HG03103 (cell line): ENCODE data around the gene MSGN1.
A peak's percentile ranks its signal among the peaks of the same experiment; 100 is the strongest.

Experiments used
- ATAC-seq: cut with Tn5 transposase; IDR thresholded peaks from one replicate; pipeline ENCODE4 v1.9.1; 2021; ENCODE audit warnings: low read depth; ENCODE audit not compliant: unreplicated experiment

MSGN1 gene, protein sequence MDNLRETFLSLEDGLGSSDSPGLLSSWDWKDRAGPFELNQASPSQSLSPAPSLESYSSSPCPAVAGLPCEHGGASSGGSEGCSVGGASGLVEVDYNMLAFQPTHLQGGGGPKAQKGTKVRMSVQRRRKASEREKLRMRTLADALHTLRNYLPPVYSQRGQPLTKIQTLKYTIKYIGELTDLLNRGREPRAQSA

DNA sequence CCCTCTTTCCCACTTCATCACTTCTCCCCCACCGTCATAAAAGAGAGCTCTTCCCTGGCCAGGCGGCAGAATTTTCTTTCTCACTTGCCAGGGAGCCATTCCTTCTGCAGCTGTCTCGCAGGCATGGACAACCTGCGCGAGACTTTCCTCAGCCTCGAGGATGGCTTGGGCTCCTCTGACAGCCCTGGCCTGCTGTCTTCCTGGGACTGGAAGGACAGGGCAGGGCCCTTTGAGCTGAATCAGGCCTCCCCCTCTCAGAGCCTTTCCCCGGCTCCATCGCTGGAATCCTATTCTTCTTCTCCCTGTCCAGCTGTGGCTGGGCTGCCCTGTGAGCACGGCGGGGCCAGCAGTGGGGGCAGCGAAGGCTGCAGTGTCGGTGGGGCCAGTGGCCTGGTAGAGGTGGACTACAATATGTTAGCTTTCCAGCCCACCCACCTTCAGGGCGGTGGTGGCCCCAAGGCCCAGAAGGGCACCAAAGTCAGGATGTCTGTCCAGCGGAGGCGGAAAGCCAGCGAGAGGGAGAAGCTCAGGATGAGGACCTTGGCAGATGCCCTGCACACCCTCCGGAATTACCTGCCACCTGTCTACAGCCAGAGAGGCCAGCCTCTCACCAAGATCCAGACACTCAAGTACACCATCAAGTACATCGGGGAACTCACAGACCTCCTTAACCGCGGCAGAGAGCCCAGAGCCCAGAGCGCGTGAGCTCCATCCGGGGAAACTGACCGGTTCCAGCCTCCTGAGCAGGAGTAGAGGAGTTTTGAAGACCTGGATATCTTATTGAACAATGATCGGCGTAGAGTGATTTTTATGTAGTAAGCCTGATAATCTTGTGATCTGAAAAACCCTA is at the start of gene MSGN1:
TSS of gene MSGN1 (plus strand) at position 65 of the 850 bp plus-strand sequence. CDS start at position 124, 59 bp downstream.
- ATAC-seq, result no peak

DNA sequence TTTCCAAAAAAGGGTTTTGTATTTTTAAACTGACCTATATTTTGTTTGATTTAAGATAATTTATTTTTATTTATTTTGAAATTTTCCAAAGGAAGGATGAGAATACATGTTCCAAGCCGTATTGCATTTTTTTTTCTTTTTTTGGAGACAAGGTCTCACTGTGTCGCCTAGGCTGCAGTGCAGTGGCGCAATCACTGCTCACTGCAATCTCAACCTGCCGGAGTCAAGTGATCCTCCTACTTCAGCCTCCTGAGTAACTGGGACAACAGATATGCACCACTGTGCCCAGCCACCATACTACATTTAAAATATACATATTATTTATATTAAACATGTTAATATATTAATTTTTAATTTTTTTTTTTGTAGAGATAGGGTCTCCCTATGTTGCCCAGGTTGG is 47.4 kb upstream of the MSGN1 start:
- ATAC-seq, result no peak

DNA sequence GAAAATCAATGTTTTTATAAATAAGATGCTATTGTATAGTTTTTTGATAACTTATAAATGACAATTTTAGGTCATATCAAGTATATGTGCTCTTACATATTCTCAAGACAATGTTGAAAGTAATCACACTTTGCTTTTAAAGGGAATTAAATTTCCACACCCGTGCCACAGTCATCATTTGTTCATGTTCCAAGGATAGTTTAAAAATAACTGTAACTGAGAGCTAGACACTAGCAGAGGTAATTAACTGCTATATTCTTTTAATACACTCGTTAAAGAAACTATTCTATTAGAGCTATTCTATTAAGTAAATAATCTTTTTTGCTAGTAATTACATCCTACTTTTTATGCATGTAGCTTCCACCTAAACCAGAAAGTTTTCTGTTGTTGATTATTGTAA is 44.3 kb upstream of the MSGN1 start:
- ATAC-seq, result no peak

DNA sequence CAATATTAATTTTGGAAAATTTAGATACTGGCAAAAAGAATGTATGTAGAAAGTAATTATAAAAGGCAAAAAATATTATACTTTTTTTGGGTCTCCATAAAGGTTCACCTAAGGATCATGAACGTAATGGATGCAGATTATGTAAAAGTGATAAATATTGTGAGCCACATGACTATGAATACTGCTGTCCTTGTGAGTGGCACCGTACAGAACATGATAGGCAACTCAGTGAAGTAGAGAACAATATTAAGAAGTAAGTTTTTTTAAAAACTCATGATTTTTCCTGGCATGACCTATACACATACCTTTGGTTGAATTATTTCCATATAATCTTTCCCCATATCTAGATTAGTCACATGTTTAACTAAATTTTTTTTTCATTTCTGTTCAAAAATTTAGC is 43.7 kb upstream of the MSGN1 start:
- ATAC-seq, result no peak

DNA sequence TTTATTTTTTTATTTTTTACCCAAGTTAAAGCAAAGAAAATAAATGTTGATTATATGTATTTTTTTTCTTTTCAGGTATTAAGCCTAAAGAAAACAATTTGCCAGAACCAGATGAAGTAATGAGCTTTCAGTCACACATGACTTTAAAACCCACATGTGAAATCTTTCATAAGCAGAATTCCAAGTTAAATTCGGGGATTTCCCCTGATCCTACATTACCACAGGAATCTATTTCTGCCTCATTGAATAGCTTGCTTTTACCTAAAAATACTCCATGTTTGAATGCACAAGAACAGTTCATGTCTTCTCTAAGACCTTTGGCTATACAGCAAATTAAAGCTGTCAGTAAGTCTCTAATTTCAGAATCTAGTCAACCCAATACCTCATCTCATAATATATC is 35.7 kb upstream of the MSGN1 start:
- ATAC-seq, result no peak

DNA sequence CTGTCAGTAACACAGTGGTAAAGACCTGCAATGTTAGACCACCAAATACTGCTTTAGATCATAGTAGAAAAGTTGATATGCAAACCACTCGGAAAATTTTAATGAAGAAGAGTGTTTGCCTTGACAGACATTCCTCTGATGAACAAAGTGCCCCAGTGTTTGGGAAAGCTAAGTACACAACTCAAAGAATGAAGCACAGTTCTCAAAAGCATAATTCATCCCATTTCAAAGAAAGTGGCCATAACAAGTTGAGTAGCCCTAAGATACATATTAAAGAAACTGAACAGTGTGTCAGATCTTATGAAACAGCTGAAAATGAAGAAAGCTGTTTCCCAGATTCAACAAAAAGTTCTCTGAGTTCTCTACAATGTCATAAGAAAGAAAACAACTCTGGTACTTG is 34.8 kb upstream of the MSGN1 start:
- no peak for ATAC-seq

DNA sequence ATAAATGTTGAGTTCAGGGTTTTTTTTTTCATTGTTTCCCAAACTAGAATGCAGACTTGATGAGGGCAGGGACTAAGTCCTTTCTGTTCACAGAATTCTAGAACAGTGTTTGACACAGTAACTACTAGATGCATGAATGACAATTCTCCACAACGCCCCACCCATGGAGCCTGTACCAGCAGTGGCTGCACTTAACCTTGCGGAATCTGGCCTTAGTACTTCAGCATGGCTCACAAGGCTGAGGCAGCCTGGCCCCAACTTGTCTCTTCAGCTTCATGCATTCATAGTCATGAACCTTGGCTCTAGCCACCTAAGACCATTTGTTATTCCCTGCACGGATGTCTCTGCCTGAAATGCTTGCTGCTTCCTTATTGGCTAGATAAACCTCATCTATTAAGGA is 29.5 kb upstream of the MSGN1 start:
- no peak for ATAC-seq

DNA sequence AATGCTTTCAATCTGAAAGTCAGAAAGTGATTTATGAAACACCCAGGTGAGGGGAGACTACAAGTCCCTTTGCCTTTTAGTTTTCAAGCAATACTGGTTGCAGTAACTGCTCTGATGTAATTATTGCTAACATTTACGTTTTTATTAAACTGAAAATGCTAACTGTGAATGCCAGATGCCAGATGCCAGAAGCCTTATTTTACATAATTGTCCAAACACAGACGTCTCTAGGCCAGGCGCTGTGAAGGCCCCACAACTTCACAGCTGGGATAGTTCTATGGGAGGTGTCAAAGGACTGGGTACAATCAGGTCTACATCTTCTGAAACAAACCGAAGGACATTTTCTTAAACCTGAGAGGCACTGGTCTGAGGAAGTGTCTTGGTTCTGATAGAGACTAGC is 27.5 kb upstream of the MSGN1 start:
- ATAC-seq, result no peak

DNA sequence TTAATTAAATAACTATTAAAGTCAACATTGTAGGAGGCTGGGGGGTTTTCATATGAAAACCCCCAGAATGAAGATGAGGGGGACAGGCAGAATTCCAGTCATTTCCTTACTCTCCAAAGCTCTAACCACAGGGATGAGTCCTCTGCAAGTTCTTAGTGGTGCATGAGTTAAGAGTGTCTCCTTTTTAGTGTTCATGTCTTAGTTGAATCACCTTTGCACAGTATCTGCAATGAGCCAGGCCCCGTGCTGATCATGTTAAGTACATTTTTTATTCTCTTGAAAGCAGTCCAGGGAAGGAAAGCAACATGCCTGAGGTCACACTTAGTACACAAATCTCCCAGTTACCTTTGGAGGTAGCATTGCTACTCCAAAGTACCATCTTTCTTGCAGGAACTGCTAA is 25.7 kb upstream of the MSGN1 start:
- no peak for ATAC-seq

DNA sequence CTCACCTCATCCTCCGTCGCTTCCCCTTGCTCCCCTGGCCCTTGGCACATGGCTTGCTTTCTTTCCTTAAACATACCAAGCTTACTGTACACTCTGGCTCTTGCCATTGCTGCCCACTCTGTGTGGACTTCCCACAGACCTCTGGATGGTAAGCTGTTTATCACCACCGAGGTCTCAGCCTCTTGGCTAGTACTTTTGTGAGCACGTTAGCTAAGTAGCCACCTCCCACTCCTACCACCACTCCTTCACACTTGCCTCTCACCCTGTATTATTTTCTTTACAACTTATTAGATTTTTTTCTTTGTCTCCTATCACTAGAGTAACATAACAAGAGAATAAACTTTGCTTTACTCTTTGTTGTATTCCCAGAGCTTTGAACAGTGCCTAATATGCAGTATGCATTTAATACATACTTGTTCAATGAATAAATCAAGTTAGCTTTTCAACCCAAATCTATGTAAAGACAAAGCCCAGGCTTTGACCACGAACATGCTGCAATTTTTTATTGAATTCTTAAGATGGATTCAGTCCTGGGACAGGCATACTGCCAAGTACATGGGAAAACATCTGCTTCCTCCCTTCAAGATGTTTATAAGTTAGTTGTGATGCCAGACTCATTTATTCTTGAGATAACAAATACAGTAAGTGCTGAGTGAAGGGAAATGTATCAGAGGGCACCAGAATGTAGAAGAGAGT is 25.0 kb upstream of the MSGN1 start:
- no peak for ATAC-seq

DNA sequence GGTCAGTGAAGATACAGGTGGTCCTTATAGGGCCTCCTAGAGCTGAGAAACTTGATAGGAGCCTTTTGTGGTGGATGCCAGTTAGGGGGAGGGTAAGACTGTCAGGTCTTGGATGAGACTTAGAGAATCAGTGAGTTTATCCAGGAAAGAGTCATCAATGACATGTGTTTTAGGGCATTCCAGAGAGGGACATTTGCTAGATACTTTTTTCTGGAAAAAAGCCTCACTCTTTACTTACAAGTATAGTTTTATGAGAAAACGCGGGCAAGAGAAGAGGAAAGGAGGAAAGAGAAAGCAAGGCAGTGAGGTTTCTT is 24.5 kb upstream of the MSGN1 start:
- no peak for ATAC-seq

DNA sequence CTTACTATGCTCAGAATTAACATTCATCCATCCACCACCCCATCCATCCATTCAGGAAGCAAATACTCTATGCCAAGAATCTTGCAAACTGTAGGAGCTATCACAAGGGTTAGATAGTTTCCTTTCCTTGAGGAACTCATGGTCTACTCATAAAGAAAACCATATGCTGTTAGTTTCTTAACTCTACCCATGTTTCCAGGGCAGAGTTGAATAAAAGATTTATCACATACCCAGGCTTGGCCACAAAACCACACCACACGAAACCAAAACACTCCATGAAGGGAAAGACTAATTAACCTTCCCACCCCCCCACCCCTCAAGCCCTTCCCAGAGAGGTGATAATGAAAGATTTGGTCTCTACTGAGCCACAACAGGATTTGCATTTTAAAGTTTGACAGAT is 23.7 kb upstream of the MSGN1 start:
- ATAC-seq, result peak; percentile 38

DNA sequence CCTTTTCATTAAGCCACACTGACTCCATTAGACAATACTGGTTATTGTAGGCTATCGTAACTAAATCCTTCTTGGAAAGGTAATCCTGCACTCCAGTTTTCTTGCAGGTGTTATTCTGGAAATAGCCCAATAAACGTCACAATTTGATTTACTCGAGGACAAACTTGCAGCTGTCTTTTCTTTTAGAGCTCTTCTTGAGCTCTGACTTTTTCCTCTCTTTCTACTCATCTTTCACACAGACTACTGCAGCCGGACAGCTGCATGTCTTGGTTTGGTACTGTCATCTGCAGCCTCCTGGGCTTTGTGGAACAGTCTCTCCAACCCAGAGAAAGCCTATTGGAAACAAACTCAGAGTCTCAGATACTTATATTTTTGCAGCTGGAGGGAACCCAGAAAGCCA is 23.0 kb upstream of the MSGN1 start:
- no peak for ATAC-seq

DNA sequence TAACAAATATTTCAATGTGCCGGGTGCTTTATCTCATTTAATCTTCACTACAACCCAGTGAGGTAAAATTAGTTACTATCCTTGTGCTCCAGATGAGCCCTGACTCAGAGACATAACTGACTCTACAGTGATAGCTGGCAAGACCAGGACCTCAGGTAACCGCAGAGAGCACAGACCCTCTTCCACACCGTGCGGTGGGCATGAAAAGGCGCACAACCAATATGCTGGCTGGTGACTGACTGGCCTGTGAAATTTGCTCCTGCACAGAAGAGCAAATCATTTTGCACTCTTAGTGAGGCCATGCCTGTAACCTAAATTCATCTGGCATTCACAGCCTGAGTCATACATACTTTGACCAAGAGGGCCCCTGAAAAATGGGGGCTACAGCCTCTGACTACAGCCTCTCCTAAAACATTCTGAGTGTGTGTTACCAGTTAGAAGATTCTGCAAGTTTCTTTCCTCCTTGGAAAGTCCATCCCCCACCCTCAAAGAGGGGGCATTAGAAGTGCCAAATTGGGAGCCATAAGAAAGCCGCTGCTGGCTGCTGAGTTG is 22.4 kb upstream of the MSGN1 start:
- no peak for ATAC-seq

DNA sequence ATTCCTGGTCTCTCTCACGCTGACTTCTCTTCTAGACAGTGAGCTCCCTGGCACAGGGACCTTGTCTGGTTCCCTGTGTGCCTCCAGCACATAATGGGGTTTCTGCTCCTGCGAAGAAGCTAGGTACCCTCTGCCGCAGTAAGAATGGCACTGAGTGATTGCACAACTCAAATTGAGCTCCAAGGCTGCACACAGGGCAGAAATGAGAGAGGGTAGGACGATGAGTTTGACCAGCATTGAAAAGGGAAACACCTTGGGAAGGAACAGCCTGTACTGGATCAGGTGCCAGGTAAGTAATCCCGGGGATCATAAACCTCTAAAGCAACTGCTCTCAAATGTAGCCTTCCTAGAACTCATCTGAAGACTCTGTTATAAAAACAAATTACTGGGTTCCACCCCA is 21.0 kb upstream of the MSGN1 start:
- ATAC-seq, result no peak

DNA sequence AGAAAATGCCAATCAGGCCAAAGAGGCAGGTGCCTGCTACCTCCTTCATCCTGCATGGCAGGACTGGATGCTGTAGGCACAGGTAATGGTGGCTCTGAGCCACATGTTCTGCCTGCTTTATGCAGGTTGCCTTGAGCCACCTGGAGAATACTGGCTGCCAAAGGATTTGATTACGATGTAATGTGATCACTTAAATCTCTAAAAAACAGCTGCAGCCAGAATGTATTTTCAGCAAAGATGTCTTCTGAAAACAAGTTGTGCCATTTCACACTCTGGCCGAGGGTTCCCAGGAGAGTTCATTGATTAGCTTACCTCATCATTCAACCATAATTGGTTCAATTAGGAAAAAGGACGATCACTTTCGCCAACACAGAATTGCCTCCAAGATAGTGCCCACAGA is 17.9 kb upstream of the MSGN1 start:
- no peak for ATAC-seq

DNA sequence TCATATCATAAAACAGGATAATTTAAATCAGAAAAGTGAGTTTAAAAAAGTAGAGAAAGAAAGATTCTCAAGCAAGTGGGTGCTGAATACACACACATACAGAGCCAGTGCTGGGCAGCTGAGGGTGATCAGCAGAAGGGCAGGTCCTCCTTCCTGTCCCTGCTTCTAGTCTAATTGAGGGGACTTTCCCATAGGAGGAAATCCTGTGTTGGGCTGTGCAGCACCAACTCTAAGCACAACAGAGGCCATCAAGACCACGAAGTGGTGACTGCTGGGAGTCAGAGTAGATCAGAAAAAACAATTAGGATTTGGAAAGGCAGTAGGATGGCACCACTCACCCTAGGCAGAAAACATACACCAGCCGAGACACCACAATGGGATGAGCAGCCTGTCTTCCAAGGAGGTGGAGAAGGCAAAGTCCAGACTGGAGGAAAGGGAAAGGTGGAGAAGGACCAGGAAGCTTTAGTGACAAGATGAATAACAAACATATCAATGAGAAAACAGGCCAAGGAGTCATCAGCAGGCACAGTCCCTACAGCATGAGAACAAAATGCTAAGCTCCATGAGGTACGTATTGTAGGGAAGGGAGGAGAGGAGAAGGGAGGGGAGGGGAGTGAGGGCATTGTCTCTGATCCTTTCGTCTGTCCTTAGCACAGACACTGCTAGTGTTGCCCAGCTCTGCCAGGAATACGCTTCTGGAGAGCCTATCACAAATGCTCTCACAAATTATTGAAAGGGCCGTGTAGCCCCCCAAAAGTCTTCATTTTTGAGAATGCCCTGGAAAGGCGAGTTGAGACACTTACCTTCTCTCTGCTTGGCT is 16.7 kb upstream of the MSGN1 start:
- ATAC-seq, result no peak

DNA sequence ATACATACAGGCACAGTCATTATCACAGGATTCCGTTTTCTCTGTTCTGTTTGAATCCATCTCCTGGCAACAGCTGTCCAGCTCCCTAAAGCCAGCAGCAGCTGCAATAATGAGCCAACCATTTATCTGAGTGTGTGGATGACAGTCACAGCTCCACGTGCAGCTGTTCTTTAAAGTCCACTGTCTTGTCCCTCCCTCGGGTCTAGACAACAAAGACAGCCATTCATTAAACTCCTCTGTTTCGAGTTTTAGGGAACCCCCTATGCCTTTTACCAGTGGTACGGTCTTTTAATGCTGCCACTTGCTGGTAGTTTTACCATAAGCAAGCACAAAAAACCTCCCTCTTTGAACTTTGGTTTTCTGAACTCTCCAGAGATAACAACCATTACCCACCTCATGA is 16.0 kb upstream of the MSGN1 start:
- no peak for ATAC-seq

DNA sequence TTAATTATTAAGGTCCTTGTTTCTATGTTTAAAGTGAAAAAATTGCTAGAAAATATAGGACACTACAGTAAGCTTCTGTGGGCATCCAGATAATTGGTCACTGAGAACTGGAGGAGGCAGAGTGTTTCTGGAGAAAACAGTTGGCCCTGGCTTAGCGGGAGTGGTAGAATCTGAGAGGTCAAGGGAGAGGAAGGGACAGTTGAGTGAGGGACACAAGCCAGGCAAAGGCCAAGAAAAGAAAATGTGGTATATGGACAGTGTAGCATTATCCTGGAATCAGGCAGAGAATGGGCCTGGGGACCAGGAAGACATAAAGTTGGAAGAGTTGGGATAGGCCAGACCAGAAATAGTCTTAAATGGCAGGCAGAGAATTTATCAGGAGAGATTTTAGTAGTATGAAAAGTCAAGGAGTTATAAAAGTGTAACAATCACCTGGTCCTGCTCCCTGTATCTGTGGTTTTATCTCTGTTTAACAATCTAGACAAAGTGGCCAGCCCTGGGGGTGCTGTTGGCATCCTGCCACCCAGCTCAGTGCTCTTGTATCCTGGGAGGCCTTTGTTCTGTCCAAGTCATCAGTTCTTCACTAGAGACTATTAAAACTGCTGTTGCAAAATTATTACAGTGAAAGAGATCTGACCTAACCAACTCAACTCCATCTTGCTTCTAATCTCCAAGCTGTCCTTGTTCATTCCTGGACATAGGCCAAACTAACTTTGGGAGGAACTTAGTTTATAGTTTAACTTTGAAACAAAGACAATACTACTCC is 15.4 kb upstream of the MSGN1 start:
- no peak for ATAC-seq

DNA sequence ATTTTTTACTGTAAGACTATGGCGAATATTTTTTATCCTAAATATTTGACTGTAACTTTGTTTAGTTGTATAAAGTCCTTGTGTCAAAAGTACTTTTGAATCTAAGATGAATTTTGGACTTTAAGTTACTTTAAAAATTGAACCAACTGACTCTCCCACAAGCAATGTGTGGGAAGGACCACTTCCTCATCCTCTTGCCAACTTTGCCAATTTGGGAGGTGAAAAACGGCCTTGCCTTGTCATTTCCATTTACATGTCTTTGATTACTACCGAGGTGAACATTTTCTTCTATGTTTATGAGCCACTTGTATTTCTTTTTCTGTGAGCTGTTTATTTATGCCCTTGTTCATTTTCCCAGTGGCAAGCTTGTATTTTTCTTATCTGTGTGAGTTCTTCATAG is 12.8 kb upstream of the MSGN1 start:
- ATAC-seq, result no peak
